Measurements from ENCODE around the gene HMHB1.

DNA sequence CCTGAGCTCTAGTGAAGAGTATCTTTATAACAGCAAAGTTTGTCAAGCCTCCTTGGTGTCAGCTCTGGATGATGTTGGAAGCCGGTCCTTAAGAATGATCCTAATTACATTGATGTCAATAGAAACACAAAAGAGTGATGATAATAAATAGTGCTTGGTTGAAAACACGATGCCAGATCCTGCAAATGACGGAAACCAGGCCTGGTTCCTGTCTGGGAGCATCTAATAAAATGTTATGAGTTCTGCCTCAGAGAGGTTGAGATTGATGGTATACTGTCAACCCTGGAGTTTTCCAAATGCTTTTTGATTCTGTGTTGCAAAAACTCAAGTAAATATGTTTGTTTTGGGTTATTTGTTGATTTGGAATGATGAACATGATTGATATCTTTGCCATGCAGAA, 23.3 kb downstream of the HMHB1 start:
- TF ChIP-seq POLR2A (IDR thresholded peaks at IDR 0.05; ENCODE audit: low read length), result no peak
- TF ChIP-seq GATA1 (IDR thresholded peaks at IDR 0.05; ENCODE audit: low read depth, low read length), result no peak
